Effector memory CD8-positive, alpha-beta T cell (primary cell): ENCODE data around the gene GPR150.

ENCODE experiments used
- ATAC-seq: fragments of 150-1000 bp; cut with Tn5 transposase; replicated peaks from 2 replicates; pipeline ENCODE4 v1.10.0; 2021; ENCODE audit warnings: mild to moderate bottlenecking, moderate library complexity
- DNase-seq, 3 experiments: peaks; one replicate each; pipeline ENCODE4 v3.0.0; 2021
- H3K27ac Mint-ChIP-seq, 2 donors: one replicate each; pipeline ENCODE4 v1.8.0; 2022; ENCODE audit warnings: mild to moderate bottlenecking in 2 of 2, mixed read lengths in 2 of 2, moderate library complexity in 2 of 2
- H3K27me3 Mint-ChIP-seq, 2 donors: one replicate each; pipeline ENCODE4 v1.8.0; 2022; ENCODE audit warnings: mixed read lengths in 2 of 2
- H3K36me3 Mint-ChIP-seq: one replicate; pipeline ENCODE4 v1.8.0; 2022; ENCODE audit warnings: mild to moderate bottlenecking, moderate library complexity, mixed read lengths; ENCODE audit not compliant: insufficient read depth
- H3K4me1 Mint-ChIP-seq, 2 donors: one replicate each; pipeline ENCODE4 v1.8.0; 2022; ENCODE audit warnings: low read depth in 2 of 2, mixed read lengths in 2 of 2
- H3K4me3 Mint-ChIP-seq, 2 donors: one replicate each; pipeline ENCODE4 v1.8.0; 2022; ENCODE audit warnings: mild to moderate bottlenecking in 2 of 2, mixed read lengths in 2 of 2, moderate library complexity in 2 of 2
- H3K9me3 Mint-ChIP-seq, 2 donors: one replicate each; pipeline ENCODE4 v1.8.0; 2022; ENCODE audit warnings: mixed read lengths in 2 of 2

The GPR150 gene

DNA sequence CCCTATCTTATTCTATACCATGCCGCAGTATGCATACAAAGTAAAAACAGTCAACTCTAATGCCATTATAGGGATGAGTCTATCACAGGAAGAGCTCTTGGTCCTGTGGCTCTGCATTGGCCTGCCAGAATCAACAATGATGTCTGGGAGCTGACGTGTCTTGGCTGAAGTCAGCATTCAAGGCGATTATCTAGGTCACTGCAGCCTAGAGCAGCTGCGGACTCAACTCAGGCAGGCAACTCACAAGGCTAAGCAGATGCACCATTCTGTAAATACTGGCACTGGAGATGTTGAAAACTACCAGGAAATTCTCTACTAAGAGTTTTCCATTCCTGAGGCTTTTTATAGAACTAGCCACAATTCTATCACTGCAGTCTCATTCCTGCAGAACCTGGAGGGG, 49.7 kb downstream of the GPR150 start:
- Mint-ChIP-seq H3K36me3 (no peaks in the 10 kb centered on the region), H3K4me1 (peaks cover 0 to 1% of the 10 kb centered on the region in 2 donors), H3K27ac (no peak overlapping the region), H3K27me3 (no peaks in the 10 kb centered on the region), H3K9me3 (no peaks in the 10 kb centered on the region), H3K4me3 (no peak overlapping the region)
- ATAC-seq (no peak), DNase-seq (no peak)

DNA sequence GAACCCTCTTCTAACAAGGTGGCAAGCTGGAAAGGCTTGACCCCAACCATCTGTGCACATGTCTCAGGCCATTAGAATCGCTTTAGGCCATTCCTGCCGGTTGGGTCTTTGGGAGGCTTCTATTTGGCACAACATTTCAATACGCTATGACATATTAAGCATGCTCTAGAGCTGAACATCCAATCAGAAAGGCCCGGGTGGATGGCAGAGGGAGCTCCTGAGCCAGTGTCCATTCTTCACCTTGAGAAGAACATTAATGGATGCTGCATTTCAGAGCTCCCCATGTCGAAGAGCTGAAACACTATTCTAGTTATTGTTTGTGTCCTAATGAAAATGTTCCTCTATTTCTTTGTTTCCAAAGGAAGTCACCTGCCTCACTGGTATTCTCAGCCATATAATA, 50.1 kb downstream of the GPR150 start:
- Mint-ChIP-seq H3K4me1 (peaks cover 0 to 1% of the 10 kb centered on the region in 2 donors), H3K36me3 (no peaks in the 10 kb centered on the region), H3K9me3 (no peaks in the 10 kb centered on the region), H3K27ac (no peak overlapping the region), H3K4me3 (no peak overlapping the region), H3K27me3 (no peaks in the 10 kb centered on the region)
- ATAC-seq (no peak), DNase-seq (no peak)

DNA sequence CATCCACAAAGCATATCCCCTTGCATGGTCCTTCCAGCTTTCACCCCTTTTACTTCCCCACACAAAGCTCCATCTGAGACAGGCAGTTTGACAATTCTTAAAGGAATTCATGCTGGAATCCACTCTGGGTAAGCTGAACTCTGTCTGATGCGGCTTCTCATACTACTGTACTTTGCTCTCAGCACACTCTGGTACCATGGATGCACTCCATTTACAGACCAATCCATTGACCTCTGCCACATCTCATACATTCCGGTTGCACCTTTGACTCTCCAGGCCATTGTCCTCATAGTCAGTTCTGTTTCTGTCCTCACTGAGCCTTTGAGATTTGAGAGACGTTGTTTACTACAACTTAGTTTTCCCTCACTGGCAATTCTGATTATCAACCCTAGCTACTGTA, 50.7 kb downstream of the GPR150 start:
- H3K4me3 Mint-ChIP-seq, result no peak overlapping the region
- no peaks in the 10 kb centered on the region for H3K4me1 Mint-ChIP-seq
- no peaks in the 10 kb centered on the region for H3K9me3 Mint-ChIP-seq
- no peak overlapping the region for H3K27ac Mint-ChIP-seq
- no peaks in the 10 kb centered on the region for H3K27me3 Mint-ChIP-seq
- no peak for ATAC-seq
- no peaks in the 10 kb centered on the region for H3K36me3 Mint-ChIP-seq
- no peak for DNase-seq
